Measurements from ENCODE around the gene CREG1.

Gene CREG1

GRCh38 chr1:167507719-167508118, 45.8 kb downstream of the CREG1 start:
- no peak for DNase-seq (ENCODE audit: low read depth)

- DNase-seq (ENCODE audit: low read depth) = no peak
Observed at GRCh38 chr1:167504467-167504827, 49.1 kb downstream of the CREG1 start.

GRCh38 chr1:167503626-167504466, 49.7 kb downstream of the CREG1 start:
- DNase-seq (ENCODE audit: low read depth) = no peak

- no peak for DNase-seq (ENCODE audit: low read depth)
Observed at GRCh38 chr1:167502719-167503462, 50.7 kb downstream of the CREG1 start.

- no peak for DNase-seq (ENCODE audit: low read depth)
Observed at GRCh38 chr1:167502192-167502551, 51.4 kb downstream of the CREG1 start.

GRCh38 chr1:167501515-167502191, 51.9 kb downstream of the CREG1 start:
- DNase-seq (ENCODE audit: low read depth) = no peak

GRCh38 chr1:167500283-167500860, 53.2 kb downstream of the CREG1 start:
- DNase-seq (ENCODE audit: low read depth) = no peak

GRCh38 chr1:167499664-167500101, 53.9 kb downstream of the CREG1 start:
- DNase-seq (ENCODE audit: low read depth) = no peak

- DNase-seq (ENCODE audit: low read depth) = no peak
Observed at GRCh38 chr1:167499106-167499505, 54.5 kb downstream of the CREG1 start.

- no peak for DNase-seq (ENCODE audit: low read depth)
Observed at GRCh38 chr1:167496797-167497619, 56.6 kb downstream of the CREG1 start.

- no peak for DNase-seq (ENCODE audit: low read depth)
Observed at GRCh38 chr1:167493372-167493771, 60.2 kb downstream of the CREG1 start.

- DNase-seq (ENCODE audit: low read depth) = no peak
Observed at GRCh38 chr1:167492481-167492910, 61.1 kb downstream of the CREG1 start.

- no peak for DNase-seq (ENCODE audit: low read depth)
Observed at GRCh38 chr1:167491586-167492461, 61.7 kb downstream of the CREG1 start.

All from GM04503 (cell line).